Inflammatory macrophage treated with lipopolysaccharide for 4 hours (primary cell): ENCODE measurements around the gene FMR1.

Source experiments
- DNase-seq: peaks from one replicate; pipeline ENCODE4 v3.0.0-alpha.2; 2020

Gene FMR1

DNA sequence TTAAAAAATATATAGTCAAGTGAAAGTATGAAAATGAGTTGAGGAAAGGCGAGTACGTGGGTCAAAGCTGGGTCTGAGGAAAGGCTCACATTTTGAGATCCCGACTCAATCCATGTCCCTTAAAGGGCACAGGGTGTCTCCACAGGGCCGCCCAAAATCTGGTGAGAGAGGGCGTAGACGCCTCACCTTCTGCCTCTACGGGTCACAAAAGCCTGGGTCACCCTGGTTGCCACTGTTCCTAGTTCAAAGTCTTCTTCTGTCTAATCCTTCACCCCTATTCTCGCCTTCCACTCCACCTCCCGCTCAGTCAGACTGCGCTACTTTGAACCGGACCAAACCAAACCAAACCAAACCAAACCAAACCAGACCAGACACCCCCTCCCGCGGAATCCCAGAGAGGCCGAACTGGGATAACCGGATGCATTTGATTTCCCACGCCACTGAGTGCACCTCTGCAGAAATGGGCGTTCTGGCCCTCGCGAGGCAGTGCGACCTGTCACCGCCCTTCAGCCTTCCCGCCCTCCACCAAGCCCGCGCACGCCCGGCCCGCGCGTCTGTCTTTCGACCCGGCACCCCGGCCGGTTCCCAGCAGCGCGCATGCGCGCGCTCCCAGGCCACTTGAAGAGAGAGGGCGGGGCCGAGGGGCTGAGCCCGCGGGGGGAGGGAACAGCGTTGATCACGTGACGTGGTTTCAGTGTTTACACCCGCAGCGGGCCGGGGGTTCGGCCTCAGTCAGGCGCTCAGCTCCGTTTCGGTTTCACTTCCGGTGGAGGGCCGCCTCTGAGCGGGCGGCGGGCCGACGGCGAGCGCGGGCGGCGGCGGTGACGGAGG lies at the start of gene FMR1:
Gene FMR1, plus strand, starts transcription at position 728 of the 831 bp plus-strand sequence. CDS start 261 bp downstream, outside the sequence.
- DNase-seq: peak; percentile 94

DNA sequence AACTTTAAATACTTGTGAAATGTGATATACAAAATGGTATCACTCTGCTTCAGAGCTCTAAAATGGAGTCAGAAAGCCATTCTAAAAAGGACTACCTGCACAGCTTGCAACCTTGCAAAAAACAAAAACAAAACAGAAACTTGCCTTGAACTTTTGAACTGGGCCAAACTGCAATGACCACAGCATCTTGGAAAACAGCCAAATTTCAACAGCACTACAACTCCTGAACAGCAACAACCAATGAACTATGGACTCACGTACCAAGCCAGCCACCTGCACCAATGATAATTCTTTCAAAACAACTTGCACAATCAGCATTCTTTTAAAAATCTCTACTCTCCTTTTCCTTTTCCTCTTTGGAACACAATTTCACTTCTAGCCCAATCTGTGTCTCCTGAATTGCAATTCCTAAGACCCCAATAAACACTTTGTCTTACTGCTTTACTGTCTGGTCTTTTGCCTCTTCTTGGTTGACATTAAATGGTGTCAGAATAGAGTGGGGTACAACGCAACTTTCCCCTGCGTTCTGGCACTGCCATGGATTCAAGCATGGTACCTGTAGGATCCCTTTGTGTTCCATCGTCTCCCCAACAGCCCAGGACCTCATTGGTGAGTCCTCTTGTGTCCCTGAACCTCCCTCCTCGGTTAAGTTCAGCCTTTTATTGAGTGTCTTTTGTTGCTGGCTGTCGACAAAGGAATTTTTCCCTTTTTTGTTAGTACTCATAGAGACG lies 35.7 kb upstream of the FMR1 start:
- peak; percentile 26 for DNase-seq

DNA sequence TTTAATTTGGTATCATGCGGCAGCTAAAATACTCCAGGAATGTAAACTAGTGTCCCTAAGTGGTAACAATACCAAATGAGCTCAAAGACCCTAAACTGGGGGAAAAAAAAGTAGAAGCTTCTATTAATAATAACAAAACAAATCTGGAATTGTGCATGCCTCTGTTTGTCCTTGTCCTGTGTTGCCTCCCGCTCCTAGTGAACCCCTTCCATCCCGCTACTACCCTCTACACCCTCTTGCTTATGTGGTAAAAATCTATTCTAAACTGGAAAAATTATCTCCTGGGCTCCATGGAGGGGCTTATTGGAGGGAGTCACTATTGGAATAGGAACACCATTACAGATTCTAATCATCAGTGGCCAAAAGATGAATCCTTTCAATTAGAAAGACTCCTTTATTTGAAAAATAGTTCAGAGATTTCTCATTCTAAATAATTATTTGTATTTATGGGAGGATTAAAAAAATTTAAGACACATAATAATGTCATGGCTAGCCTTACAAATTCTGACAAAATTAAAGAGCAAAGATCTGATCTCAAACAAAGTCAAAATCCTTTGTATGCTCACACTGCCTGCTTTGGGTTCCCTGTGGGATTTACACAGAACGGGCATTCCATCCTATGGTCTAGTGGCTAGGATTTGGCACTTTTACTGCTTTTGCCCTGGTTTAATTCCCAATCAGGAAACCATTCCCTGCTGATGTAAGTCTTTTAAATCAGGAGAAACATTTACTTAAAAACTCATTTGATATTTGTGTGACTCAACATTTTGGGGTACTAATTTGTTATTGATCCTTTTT lies 34.7 kb upstream of the FMR1 start:
- no peak for DNase-seq

DNA sequence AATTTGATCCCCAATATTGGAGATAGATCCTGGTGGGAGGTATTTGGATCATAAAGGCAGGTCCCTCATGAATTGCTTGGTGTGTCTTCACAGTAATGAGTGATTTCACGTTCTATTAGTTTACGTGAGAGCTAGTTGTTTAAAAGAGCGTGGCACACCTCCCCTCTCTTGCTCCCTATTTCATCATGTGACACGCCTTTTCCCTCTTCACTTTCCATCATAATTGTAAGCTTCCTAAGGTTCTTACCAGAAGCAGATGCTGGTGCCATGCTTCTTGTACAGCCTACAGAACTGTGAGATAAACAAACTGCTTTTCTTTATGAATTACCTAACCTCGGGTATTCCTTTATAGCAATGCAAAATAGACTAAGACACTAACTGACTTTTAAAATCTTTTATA lies 34.0 kb upstream of the FMR1 start:
- no peak for DNase-seq

DNA sequence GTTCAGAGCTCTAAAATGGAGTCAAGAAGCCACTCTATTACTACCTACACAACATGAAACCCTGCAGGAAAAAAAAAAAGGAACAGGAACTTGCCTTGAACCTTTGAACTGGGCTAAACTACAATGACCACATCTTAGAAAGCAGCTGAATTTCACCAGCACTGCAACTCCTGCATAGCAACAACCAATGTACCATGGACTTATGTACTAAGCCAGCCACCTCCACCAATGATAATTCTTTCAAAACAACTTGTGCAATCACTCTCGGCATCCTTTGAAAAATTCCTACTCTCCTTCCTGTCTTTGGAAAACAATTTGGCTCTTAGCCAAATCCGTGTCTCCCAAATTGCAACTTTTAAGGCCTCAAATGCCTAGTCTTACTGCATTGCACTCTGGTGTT lies 26.8 kb upstream of the FMR1 start:
- DNase-seq: peak; percentile 4

DNA sequence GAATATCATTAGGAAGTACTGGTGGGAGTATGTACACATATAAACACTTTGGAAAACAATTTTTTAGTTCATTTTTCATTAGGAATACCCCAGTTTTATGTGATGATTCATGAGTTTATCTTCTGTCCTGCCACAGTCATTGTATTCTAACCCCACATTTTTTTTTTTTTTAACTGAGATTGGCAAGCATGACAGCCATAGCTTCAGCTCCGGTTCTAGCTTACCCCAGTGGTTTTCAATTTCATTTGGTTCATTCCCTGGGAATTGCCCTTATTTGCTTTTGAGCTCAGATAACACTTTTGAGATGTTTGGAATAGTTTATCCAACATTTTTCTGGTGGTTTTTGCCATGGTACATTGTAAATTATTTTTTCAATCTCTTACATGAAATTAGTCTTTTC lies 21.0 kb upstream of the FMR1 start:
- DNase-seq: no peak

DNA sequence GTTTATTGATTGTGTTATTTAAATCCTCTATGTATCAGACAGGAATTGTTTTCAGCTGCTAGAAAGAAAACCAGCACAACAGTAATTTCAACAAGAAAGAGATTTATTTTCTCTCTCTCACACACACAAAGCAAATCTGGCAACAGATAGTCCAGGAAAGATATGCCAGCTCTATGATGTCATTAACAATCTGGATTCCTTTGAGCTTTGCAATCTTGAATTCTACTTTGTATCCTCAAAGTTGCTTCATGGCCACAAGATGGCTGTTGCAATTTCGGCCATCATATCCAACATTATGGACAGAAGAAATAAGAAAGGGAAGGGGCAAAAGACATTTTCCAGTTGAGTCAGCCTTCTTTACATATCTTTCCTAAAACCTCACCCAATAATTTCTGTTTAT lies 19.8 kb upstream of the FMR1 start:
- no peak for DNase-seq

DNA sequence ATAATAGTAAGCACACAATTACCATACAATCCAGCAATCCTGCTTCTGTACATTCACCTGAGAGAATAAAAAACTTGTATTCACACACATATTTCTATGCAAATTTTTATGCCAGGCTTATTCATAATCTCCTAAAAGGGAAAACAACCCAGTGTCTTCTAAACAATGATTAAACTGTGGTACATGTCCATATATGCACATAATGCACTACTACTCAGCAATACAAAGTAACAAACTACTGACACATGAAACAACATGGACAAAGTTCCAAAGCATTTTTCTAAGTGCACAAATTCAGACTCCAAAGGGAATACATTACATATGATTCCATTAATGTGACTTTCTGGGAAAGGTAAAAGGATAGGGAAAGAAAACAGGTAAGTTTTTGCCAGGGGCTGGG lies 18.0 kb upstream of the FMR1 start:
- DNase-seq: no peak

DNA sequence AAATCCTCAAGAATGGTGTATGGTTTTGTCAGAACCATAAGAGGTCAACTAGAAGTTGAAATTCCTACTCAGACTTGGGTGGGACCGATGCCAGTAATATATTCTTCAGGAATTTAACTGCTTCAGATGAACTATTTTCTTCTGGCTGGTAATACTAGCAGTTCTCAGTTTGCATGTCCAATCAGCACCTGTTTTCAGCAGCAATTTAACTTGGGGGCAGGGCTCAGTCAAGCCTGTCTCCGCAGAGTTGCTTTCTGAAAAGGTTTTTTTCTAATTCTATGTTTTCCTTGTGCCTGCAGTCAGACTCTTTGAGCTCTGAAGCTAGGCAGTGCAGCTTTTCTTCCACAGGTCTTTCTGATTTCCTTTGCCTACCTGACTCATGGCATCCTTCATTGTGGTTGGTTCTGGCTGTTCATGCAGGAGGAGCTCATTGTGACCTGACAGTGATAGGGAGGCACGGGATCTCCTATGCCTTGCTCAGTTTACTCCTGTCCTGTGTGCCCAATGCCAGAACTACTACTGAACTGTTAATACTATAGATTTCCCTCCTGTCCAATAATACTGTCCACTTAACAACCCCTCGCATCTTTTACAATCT lies 17.3 kb upstream of the FMR1 start:
- no peak for DNase-seq

DNA sequence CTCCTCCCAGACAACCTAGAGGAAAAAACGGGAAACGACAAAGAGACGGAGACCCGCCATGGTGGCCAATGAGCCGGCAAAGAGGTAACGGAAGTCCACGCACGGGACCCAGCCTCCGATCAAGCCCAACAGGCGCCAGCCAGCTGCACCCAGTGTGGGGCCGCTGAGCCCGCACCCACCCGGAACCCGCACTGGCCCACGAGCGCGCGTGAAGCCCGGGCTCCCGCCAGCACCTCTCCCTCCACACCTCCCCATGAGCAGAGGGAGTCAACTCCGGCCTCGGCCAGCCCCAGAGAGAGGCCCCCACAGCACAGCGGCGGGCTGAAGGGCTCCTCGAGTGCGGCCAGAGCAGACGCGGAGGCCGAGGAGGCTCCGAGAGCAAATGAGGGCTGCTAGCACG lies 14.6 kb upstream of the FMR1 start:
- DNase-seq: no peak

DNA sequence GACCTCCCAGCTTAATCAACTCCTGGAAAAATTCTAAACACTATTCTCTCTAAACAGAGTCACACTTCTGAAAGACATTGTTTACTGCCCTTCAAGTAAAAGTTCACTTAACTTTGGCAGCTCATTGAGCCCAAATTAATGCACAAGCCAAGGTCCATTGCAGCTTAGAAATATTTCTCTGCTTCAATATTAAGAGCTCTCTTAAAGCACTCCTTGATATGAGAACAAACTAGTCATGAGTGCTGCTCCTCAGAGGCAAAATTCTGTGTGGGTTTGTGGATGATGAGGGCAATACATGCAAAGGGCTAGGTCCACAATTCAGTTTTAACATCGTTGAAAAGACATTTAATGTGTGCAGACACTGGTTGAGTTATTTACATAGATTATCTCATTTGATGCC lies 12.8 kb upstream of the FMR1 start:
- no peak for DNase-seq

DNA sequence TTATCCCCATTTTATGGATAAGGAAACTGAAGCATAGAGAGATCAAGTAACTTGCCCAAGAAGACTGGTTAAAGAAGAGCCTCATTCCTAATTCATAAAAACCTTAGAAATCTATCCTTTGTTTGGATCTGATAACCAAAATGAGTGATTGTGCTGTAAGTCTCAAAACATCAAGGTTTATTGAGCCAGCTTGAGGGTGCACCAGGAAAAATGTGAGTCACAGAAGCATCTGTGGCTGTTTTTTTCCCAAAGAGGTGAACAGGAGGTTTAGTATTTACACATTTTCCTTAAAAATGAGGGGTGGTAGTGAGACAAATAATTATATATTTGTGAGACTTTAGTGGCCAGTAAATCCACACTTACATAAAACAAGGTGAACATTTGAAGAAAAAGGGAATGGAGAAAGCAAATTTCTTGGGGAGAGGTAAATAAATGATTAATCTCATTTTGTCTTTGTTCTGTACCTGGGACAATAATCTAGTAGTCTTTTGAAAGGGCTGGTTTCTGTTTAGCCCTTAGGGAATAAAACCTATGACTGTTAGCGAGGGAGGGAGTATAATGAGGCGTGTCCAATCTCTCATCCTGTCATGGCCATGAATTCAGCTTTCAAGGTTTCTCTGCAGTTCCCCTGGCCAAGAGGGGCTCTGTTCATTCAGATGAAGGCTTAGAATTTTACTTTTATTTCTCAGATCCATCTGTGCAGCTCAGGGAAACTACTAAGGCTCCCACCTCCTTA lies 12.2 kb upstream of the FMR1 start:
- no peak for DNase-seq

DNA sequence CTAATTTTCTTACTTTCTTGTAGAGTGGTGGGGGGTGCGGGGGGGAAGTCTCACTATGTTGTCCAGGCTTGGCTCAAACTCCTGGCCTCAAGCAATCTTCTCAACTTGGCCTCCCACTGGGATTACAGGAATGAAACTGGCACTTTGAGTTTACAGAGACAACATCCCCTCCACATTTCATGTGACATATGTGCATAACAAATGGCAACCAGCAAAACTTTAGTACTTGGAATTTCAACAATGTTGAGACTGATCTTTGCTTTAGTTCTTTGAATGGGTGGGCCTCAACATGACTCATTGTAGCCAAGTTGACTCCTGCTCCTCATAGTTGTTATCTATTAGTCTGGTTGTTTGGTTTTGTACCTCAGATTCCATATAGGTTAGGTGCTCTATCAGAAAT lies 11.4 kb upstream of the FMR1 start:
- DNase-seq: no peak

DNA sequence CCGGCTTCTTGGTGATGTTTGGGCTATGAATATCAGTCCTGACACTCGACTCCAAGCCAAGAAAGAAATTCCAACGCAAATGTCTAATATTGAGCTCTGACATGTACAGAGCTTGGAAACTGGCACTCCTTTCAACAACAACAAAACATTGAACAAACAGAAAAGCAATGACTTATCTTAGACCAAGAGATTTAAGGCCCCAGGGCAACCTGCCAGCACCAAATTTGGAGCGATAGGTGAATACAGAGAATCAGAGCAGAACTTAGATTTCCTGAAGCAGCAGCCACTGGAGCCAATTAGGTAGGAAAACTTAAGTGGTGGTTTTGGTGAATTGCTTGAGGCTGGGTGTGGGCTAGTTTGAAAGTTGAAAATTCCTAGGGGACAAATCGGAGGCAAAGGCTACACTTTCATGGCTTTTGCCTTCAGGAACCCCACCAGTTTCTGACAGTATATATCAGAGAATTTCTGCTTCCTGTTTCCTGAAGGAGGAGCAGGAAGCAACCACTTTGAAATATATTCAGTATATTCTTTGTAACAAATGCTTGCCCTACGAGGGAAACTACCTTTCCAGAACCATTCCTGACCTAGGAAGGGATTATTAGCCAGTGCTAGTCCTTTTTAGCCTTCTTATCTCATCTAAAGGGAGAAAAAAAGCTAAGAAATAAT lies 10.1 kb upstream of the FMR1 start:
- no peak for DNase-seq

DNA sequence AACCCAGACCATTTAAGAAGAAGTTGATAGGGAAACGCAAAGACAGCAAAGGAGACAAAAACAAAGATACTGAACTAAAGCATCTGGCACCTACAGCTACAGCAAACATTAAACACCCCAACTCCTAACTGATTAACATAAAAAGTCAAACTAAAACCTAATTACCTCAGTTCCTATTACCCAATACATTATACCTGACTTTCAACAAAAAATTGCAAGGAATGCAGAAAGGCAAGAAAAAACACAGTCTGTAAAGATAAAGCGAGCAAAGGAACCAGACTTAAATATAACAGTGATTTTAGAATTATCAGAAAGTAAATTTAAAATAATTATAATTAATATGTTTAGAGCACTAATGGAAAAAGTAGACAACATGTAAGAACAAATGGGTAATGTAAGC lies 9.4 kb upstream of the FMR1 start:
- DNase-seq: no peak

DNA sequence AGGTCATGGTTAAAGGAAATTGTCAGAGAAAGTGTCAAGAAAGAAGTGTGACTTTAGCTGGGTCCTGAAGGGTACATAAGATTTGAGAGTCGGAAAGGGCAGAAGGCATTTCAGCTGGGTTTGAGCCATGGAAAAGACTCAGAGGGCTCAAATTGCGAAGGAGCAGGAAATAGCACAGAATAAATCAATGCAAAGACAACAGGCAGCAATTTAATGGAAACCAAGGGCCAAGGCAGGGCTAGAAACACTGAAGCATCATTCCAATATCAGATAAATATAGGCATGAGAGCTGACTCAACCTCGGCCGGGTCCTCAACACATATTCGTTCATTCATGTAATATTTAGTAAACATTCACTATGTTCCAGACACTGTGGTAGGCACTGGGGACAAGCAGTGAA lies 3.6 kb upstream of the FMR1 start:
- no peak for DNase-seq

DNA sequence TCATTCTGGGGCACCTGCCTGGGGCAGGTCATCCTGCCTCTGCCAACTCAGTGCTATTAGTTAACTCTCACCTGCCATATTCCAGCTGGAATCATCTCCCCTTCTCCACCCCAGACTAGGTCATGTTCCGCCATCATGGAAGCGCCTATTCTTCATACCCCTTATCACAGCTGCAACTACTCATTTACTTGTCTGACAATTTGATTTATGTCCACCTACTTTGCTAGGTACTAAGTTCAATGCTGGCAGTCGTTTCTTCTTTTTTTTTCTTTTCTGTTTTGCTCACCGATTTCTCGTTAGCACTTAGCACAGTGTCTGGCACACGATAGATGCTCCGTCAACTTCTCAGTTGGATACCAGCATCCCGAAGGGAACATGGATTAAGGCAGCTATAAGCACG lies 1.1 kb upstream of the FMR1 start:
- no peak for DNase-seq

DNA sequence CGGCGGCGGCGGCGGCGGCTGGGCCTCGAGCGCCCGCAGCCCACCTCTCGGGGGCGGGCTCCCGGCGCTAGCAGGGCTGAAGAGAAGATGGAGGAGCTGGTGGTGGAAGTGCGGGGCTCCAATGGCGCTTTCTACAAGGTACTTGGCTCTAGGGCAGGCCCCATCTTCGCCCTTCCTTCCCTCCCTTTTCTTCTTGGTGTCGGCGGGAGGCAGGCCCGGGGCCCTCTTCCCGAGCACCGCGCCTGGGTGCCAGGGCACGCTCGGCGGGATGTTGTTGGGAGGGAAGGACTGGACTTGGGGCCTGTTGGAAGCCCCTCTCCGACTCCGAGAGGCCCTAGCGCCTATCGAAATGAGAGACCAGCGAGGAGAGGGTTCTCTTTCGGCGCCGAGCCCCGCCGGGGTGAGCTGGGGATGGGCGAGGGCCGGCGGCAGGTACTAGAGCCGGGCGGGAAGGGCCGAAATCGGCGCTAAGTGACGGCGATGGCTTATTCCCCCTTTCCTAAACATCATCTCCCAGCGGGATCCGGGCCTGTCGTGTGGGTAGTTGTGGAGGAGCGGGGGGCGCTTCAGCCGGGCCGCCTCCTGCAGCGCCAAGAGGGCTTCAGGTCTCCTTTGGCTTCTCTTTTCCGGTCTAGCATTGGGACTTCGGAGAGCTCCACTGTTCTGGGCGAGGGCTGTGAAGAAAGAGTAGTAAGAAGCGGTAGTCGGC lies 528 bp downstream of the FMR1 start:
- peak; percentile 45 for DNase-seq

DNA sequence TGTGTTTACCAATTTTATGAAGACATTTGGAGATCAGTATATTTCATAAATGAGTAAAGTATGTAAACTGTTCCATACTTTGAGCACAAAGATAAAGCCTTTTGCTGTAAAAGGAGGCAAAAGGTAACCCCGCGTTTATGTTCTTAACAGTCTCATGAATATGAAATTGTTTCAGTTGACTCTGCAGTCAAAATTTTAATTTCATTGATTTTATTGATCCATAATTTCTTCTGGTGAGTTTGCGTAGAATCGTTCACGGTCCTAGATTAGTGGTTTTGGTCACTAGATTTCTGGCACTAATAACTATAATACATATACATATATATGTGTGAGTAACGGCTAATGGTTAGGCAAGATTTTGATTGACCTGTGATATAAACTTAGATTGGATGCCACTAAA lies 1.9 kb downstream of the FMR1 start:
- DNase-seq: no peak

DNA sequence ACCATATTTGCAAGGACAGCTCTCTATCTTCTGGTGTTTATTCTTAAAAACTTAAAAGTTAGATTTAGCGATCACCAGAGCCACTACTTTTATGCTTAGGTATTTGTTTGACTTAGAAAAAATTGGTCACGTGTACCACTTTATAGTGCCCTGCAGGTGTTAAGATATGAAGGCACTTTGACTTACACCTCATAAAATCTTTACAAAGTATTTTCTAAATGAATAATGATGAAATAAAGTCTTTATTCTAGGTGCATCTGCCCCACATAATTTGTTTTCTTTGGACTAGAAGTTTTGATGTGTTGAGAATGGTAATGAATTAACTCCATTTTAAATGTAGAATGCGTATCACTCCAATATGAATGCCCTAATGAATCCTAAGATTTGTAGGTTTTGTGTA lies 2.9 kb downstream of the FMR1 start:
- no peak for DNase-seq

DNA sequence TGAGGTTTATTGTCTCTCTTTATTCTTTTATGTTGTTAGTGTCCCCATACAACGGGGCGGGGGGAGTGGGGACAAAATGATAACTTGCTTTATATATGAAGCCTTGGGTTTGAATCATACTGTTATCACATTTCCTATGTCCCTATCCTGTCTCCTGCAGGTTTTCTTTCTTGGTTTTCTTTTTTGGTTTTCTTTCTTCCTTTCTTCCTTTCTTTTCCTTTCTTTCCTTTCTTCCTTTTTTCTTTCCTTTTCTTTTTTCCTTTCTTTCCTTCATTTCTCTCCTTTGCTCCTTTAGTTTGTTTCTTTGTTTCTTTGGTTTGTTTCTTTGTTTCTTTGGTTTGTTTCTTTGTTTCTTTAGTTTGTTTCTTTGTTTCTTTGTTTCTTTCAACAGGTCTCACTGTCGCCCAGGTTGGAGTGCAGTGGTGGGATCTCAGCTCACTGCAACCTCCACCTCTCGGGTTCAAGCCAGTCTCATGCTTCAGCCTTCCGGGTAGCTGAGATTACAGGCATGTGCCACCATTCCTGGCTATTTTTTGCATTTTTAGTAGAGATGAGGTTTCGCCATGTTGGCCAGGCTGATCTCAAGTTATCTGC lies 4.8 kb downstream of the FMR1 start:
- DNase-seq: no peak
